ENCODE data around the gene SH2D3A. TPM values are rescaled to one million over a fixed set of nuclear protein-coding genes. Genes with fewer than 3 reads are reported as not detected.
"Not testable (repeated sequence)": the region's sequence is repeated elsewhere in the genome, so short reads cannot be mapped to it uniquely, and the experiment has no call there.

The SH2D3A gene
- total RNA-seq, 4 donors from 2014 or later: 1.0 to 5.4 TPM; not detected in 2

DNA sequence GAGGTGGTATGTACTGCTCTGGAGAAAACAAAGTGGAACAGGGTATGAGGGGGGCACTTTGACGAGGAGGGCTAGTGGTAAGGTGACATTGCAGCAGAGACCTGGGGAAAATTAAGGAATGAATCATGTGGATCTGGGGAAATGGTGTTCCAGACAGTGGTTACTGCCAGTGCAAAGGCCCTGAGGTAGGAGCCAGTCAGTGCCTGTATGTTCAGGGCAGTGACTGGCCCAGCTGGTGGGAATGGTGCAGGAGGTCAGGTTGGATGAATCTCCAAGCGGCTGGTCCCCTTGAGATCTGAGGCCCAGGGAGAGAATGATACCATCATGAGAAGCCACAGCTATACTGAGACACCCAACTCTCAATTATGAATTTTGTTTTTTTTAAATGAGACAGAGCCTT lies 10.2 kb upstream of the SH2D3A start:
- no peak for DNase-seq
- intact Hi-C loops (cut with DNase I; ENCODE audit: low total_unique reads): no loop called here

DNA sequence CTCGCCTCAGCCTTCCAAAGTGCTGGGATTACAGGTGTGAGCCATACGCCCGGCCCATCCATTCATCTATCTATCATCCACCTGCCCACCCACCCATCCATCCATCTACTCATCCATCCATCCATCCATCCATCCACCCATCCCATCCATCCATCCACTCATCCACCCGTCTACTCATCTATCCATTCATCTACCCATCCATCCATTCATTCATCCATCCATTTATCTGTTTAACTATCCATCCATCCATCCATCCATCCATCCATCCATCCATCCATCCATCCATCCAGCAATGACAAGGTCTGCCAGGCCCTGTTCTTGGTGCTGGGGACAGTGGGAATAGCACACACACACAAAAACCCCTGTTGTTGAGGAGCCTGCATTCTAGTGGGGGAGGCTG lies 9.8 kb upstream of the SH2D3A start:
- Histone ChIP-seq H3K27me3 (no peaks in the 10 kb centered on the region), H3K27ac (no peak overlapping the region), H3K4me3 (no peak overlapping the region), H3K9me3 (no peaks in the 10 kb centered on the region), H3K36me3 (no peaks in the 10 kb centered on the region), H3K4me1 (no peaks in the 10 kb centered on the region)
- DNase-seq: no peak
- TF ChIP-seq POLR2A (IDR thresholded peaks at IDR 0.05): no peak
- TF ChIP-seq, protein P1, sequence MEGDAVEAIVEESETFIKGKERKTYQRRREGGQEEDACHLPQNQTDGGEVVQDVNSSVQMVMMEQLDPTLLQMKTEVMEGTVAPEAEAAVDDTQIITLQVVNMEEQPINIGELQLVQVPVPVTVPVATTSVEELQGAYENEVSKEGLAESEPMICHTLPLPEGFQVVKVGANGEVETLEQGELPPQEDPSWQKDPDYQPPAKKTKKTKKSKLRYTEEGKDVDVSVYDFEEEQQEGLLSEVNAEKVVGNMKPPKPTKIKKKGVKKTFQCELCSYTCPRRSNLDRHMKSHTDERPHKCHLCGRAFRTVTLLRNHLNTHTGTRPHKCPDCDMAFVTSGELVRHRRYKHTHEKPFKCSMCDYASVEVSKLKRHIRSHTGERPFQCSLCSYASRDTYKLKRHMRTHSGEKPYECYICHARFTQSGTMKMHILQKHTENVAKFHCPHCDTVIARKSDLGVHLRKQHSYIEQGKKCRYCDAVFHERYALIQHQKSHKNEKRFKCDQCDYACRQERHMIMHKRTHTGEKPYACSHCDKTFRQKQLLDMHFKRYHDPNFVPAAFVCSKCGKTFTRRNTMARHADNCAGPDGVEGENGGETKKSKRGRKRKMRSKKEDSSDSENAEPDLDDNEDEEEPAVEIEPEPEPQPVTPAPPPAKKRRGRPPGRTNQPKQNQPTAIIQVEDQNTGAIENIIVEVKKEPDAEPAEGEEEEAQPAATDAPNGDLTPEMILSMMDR (IDR thresholded peaks at IDR 0.05): no peak
- intact Hi-C loops (cut with DNase I; ENCODE audit: low total_unique reads): no loop called here

More for the DNA sequence above, 10.2 kb upstream of the SH2D3A start:
- Histone ChIP-seq H3K27me3 (no peaks in the 10 kb centered on the region), H3K27ac (no peak overlapping the region), H3K4me3 (no peak overlapping the region), H3K4me1 (no peaks in the 10 kb centered on the region), H3K36me3 (no peaks in the 10 kb centered on the region), H3K9me3 (no peaks in the 10 kb centered on the region)
- TF ChIP-seq, protein P1 (IDR thresholded peaks at IDR 0.05): no peak
- no peak for TF ChIP-seq POLR2A (IDR thresholded peaks at IDR 0.05)

DNA sequence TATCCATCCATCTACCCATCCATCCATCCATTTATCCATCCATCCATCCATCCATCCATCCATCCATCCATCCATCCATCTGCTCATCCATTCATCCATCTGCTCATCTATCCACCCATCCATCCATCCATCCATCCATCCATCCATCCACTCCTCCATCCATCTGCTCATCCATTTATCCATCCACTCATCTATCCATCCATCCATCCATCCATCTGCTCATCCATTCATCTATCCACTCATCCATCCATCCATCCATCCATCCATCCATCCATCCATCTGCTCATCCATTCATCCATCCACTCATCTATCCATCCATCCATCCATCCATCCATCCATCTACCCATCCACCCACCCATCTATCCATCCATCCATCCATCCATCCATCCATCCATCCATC lies 8.8 kb upstream of the SH2D3A start:
- DNase-seq; H3K4me1 ChIP-seq; H3K4me3 ChIP-seq; intact Hi-C loops (cut with DNase I; ENCODE audit: low total_unique reads); H3K9me3 ChIP-seq; H3K27ac ChIP-seq; H3K36me3 ChIP-seq; H3K27me3 ChIP-seq: not testable (repeated sequence)

DNA sequence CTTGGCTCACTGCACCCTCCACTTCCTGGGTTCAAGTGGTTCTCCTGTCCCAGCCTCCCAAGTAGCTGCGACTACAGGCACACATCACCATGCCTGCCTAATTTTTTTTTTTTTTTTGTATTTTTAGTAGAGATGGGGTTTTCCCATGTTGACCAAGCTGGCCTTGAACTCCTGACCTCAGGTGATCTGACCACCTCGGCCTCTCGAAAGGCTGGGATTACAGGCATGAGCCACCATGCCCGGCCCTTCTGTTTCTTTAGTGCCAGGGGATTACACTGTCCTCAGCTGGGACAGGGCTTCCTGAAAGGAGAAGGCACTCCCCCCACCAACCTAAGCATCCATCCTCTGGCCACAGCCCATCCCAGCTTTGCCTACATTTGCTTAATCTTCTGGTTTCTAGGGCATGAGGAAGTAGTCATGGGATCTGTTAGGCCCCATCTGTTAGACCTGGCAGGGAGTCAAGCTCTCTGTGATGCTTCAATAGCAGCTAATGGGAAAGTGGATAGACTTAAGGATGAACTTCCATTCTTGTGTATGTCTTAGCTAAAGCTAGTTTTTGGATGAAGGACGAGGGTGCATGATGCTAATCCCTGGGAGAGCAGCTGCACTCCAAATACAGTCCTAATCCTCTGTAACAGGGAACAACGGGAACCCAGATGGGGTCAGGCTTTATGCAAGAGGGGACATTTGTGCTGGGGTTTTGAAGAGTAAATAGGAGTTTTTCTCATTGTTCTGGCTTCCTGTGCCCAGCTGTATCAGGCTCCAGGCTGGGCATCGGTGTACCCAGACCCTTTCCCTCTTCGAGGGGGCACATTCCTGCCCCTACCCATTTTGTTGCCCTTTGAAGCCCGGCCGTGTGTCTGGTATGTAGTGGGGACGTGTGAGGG lies 7.8 kb upstream of the SH2D3A start:
- H3K36me3 ChIP-seq: no peaks in the 10 kb centered on the region
- H3K4me1 ChIP-seq: no peaks in the 10 kb centered on the region
- no peak overlapping the region for H3K27ac ChIP-seq
- H3K9me3 ChIP-seq: no peaks in the 10 kb centered on the region
- intact Hi-C loops (cut with DNase I; ENCODE audit: low total_unique reads): no loop called here
- H3K27me3 ChIP-seq: no peaks in the 10 kb centered on the region
- TF ChIP-seq, protein P1 (IDR thresholded peaks at IDR 0.05): no peak
- TF ChIP-seq POLR2A (IDR thresholded peaks at IDR 0.05): no peak
- no peak for DNase-seq
- H3K4me3 ChIP-seq: no peak overlapping the region

DNA sequence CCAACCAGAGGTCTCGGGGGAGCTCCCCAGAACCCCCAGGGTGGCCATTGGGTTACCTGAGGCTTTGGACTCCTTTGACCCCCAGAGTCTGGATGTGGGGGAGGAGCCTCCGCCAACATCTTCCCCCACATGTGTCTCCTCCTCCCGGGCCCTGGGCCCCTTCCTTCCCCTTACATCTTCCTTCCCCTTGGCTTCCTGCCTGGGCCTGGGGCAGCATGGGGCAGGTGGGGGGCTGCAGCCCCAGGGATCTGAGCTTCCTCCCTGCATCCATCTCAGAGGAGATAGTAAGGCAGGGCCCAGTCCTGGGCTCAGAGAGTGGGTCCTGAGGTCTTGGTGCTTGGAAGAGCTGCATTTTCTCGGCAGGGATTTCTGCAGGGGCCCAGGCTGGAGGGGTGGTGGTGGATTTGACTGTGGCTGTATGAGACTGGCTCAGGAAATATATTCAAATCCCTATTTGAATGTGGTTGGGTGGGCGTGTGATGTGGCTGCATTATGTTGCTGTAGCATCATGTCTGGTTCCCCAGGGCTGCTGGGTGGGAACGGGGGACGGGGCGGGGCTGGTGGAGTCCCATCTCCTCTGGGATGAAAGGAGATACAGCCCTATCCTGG lies 6.2 kb upstream of the SH2D3A start:
- Histone ChIP-seq H3K4me1 (no peaks in the 10 kb centered on the region), H3K36me3 (no peaks in the 10 kb centered on the region), H3K27me3 (no peaks in the 10 kb centered on the region), H3K9me3 (no peaks in the 10 kb centered on the region), H3K4me3 (no peak overlapping the region), H3K27ac (no peak overlapping the region)
- no peak for TF ChIP-seq POLR2A (IDR thresholded peaks at IDR 0.05)
- TF ChIP-seq, protein P1 (IDR thresholded peaks at IDR 0.05): no peak
- no peak for DNase-seq
- intact Hi-C loops (cut with DNase I; ENCODE audit: low total_unique reads): no loop called here

All from uterus (tissue), 4 donors.